GM12878 (cell line): Measurements from ENCODE around the gene DPY19L2. TPM values are rescaled to one million over a fixed set of nuclear protein-coding genes. Genes with fewer than 3 reads are reported as not detected.

ENCODE experiments used
- IKZF1 ChIP-seq: fragments of 450-650 bp; conservative IDR thresholded peaks from 2 replicates; pipeline ENCODE4 v1.6.1; 2017; ENCODE audit warnings: antibody characterized with exemption, mild to moderate bottlenecking
- IRF4 ChIP-seq: IDR thresholded peaks from 2 replicates; pipeline ENCODE4 v1.6.1; 2011; ENCODE audit warnings: low read depth, low read length
- polyA plus RNA-seq, 11 experiments: library from polyadenylated mRNA; depleted of rRNA in 4 of 11; unstranded in 6 of 11; stranded (reverse) in 5 of 11; fragments of >200 nt; fragmentation: Nextera tagmentation in 4 of 11; fragmentation: Illumina TruSeq in 1 of 11; extraction: Ambion mirVana in 4 of 11; extraction: Trizol in 1 of 11; gene quantifications; 1 replicate in 1 of 11; 2 replicates in 10 of 11; pipeline versions ENCODE4 v1.2.1 to v1.2.3, GENCODE V29; 2011 to 2016; ENCODE audit warnings: inconsistent platforms in 2 of 11, missing spikeins in 2 of 11, low read depth in 1 of 11
- total RNA-seq, 4 experiments: library from RNA; depleted of rRNA in 3 of 4; stranded (reverse); fragments of >200 nt in 3 of 4; fragmentation: Illumina TruSeq in 1 of 4; extraction: Trizol in 1 of 4; gene quantifications; 2 replicates each; pipeline versions ENCODE4 v1.2.1 to v1.2.3, GENCODE V29; 2013 to 2021

The DPY19L2 gene
- total and polyA plus RNA-seq, 10 of the 15 experiments (the other 5 are each of a cell fraction or from before 2014, with no cell fraction given): 0.04 to 1.0 (median 0.18) TPM; not detected in 4

- no peak for TF ChIP-seq IKZF1
- no peak for TF ChIP-seq IRF4
Measured at GRCh38 chr12:63521706-63522105, 146.6 kb downstream of the DPY19L2 start (continued).

Other genes with a start within 250 kb of the DPY19L2 start
- 22.7 and 24.4 TPM in 2 replicates for gene RXYLT1, start 111.4 kb upstream of the DPY19L2 start, total RNA-seq (2014; rRNA removed)
- 21.6 and 24.5 TPM in 2 replicates for gene RXYLT1, start 111.4 kb upstream of the DPY19L2 start, total RNA-seq (2014; rRNA removed; fragmentation: Illumina TruSeq; extraction: Trizol)
- 19.8 and 20.0 TPM in 2 replicates for gene RXYLT1, start 111.4 kb upstream of the DPY19L2 start, total RNA-seq (2021)
- gene RXYLT1, start 111.4 kb upstream of the DPY19L2 start, polyA plus RNA-seq (2011; rRNA removed): 18.9 and 26.3 TPM in 2 replicates
- gene RXYLT1, start 111.4 kb upstream of the DPY19L2 start, polyA plus RNA-seq (2014; fragmentation: Illumina TruSeq; extraction: Trizol): 21.4 and 25.1 TPM in 2 replicates
- gene RXYLT1, start 111.4 kb upstream of the DPY19L2 start, polyA plus RNA-seq (2014; fragmentation: Nextera tagmentation; extraction: Ambion mirVana): 10 to 100 TPM; 10.4 to 17.9 TPM
- gene RXYLT1, start 111.4 kb upstream of the DPY19L2 start, polyA plus RNA-seq (2014; rRNA removed): 21.4 and 21.8 TPM in 2 replicates
- gene RXYLT1, start 111.4 kb upstream of the DPY19L2 start, polyA plus RNA-seq (2016; fragmentation: Nextera tagmentation; extraction: Ambion mirVana): 10 to 100 TPM; 32.9 to 33.8 TPM
- 0.17 and 0.38 TPM in 2 replicates for gene SRGAP1, start 176.2 kb upstream of the DPY19L2 start, total RNA-seq (2014; rRNA removed)
- gene SRGAP1, start 176.2 kb upstream of the DPY19L2 start, total RNA-seq (2014; rRNA removed; fragmentation: Illumina TruSeq; extraction: Trizol): 0.31 and 0.46 TPM in 2 replicates
- 0.85 and 0.96 TPM in 2 replicates for gene SRGAP1, start 176.2 kb upstream of the DPY19L2 start, total RNA-seq (2021)
- gene SRGAP1, start 176.2 kb upstream of the DPY19L2 start, polyA plus RNA-seq (2011; rRNA removed): 0.26 and 0.49 TPM in 2 replicates
- 0.43 and 0.51 TPM in 2 replicates for gene SRGAP1, start 176.2 kb upstream of the DPY19L2 start, polyA plus RNA-seq (2014; fragmentation: Illumina TruSeq; extraction: Trizol)
- gene SRGAP1, start 176.2 kb upstream of the DPY19L2 start, polyA plus RNA-seq (2014; fragmentation: Nextera tagmentation; extraction: Ambion mirVana): under 1 TPM; 0.16 to 0.56 TPM
- 0.33 and 0.80 TPM in 2 replicates for gene SRGAP1, start 176.2 kb upstream of the DPY19L2 start, polyA plus RNA-seq (2014; rRNA removed)
- under 1 TPM; 0.54 to 0.58 TPM for gene SRGAP1, start 176.2 kb upstream of the DPY19L2 start, polyA plus RNA-seq (2016; fragmentation: Nextera tagmentation; extraction: Ambion mirVana)